Body of pancreas (tissue), 4 donors: ENCODE measurements around the gene VOPP1. TPM values are rescaled to one million over a fixed set of nuclear protein-coding genes. Genes with fewer than 3 reads are reported as not detected.

Experiments
- ATAC-seq: fragments of 150-250 bp; one replicate; pipeline ENCODE4 v1.9.1; 2016
- DNase-seq, 4 donors: peaks; one replicate each; pipeline ENCODE4 v3.0.0-alpha.2; 2019
- H3K27ac ChIP-seq, 4 donors: fragments of 200-600 bp; sonication (generic); 1 replicate in 3 of 4; 2 replicates in 1 of 4; pipeline versions ENCODE4 v1.5.1 to v1.6.1; 2016 to 2019; ENCODE audit warnings: mild to moderate bottlenecking in 1 of 4, mixed read lengths in 1 of 4, moderate library complexity in 1 of 4
- H3K27me3 ChIP-seq, 2 donors: fragments of 200-600 bp; sonication (generic); one replicate each; pipeline ENCODE4 v1.6.0; 2016; ENCODE audit warnings: mild to moderate bottlenecking in 1 of 2
- H3K36me3 ChIP-seq, 2 donors: fragments of 200-600 bp; sonication (generic); replicated peaks in 1 of 2; 2 replicates each; pipeline ENCODE4 v1.5.1; 2016; ENCODE audit warnings: low read depth in 2 of 2; ENCODE audit not compliant: insufficient read depth in 1 of 2
- H3K4me1 ChIP-seq: fragments of 200-600 bp; sonication (generic); one replicate; pipeline ENCODE4 v1.6.0; 2016
- H3K4me3 ChIP-seq, 2 donors: fragments of 200-600 bp; sonication (generic); 1 replicate in 1 of 2; 2 replicates in 1 of 2; pipeline ENCODE4 v1.5.1; 2016 to 2019
- H3K9me3 ChIP-seq, 3 donors: fragments of 200-600 bp; sonication (generic); 1 replicate in 2 of 3; 2 replicates in 1 of 3; pipeline ENCODE4 v1.5.1; 2016
- POLR2A ChIP-seq, 3 donors: fragments of 450-650 bp; IDR thresholded peaks; one replicate each; pipeline ENCODE4 v1.6.1; 2016; ENCODE audit warnings: antibody characterized with exemption in 3 of 3, mild to moderate bottlenecking in 2 of 3
- WGBS, 2 donors: methylation state at CpG; one replicate each; pipeline ENCODE4 v1.1.5; 2017; 5-methylcytosine and 5-hydroxymethylcytosine counted together
- intact Hi-C: fragments of 100-400 bp; cut with DNase I; formaldehyde crosslinking; loops from one replicate; pipeline ENCODE4 v1.15.1; 2023
- total RNA-seq, 2 donors: library from RNA; depleted of rRNA; stranded (reverse); fragments of >200 nt; gene quantifications; one replicate each; pipeline ENCODE4 v1.1.0, GENCODE V29; 2016
- TF ChIP-seq, protein P1 (sequence below), 7 experiments: fragments of 450-650 bp in 4 of 7; fragments of 200-600 bp in 3 of 7; sonication (generic) in 3 of 7; IDR thresholded peaks; one replicate each; pipeline ENCODE4 v1.5.1; 2016 to 2019; ENCODE audit warnings: antibody characterized with exemption in 7 of 7

VOPP1 gene
- total RNA-seq, 2 donors from 2014 or later = 25.1 to 30.6 TPM

DNA sequence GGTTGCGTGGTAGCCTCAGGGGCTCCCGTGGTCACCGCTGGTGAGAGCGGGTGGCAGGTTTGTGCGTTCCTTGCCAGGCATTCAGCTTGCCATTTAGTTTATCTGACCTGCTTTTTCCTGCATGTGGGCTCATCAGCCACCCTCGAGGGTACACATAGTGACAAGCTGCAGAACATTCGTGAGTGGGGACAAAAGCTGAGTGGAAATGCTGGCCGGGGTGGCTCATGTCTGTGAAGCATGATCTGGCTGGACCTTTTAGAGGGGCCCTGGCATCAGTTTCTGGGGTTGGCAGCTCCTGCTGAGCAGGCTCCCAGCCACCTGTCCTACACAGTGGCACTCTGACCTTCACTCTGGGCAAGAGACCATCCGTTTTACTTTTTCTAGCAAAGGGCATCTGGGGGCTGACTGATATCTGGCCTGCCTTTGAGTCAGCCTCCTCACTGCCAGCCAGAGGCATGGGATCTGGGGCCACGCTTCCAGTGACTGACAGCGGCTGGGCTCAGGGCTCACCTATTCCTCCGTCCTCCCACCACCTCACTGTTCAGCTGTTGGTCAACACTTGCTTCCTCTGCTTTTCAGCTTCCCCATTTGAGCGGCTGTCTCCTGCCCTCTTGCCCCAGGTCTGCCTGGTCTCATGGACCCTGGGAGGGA, 132.1 kb downstream of the VOPP1 start:
- no peak for TF ChIP-seq POLR2A (IDR thresholded peaks at IDR 0.05)
- TF ChIP-seq, protein P1, sequence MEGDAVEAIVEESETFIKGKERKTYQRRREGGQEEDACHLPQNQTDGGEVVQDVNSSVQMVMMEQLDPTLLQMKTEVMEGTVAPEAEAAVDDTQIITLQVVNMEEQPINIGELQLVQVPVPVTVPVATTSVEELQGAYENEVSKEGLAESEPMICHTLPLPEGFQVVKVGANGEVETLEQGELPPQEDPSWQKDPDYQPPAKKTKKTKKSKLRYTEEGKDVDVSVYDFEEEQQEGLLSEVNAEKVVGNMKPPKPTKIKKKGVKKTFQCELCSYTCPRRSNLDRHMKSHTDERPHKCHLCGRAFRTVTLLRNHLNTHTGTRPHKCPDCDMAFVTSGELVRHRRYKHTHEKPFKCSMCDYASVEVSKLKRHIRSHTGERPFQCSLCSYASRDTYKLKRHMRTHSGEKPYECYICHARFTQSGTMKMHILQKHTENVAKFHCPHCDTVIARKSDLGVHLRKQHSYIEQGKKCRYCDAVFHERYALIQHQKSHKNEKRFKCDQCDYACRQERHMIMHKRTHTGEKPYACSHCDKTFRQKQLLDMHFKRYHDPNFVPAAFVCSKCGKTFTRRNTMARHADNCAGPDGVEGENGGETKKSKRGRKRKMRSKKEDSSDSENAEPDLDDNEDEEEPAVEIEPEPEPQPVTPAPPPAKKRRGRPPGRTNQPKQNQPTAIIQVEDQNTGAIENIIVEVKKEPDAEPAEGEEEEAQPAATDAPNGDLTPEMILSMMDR (IDR thresholded peaks at IDR 0.05) = no peak
- WGBS, 2 donors = 78 to 80% methylated on average over 11 to 13 of the region's 13 CpGs
- Histone ChIP-seq H3K4me1 (no peaks in the 10 kb centered on the region), H3K27ac (no peak overlapping the region), H3K9me3 (no peaks in the 10 kb centered on the region), H3K36me3 (no peaks in the 10 kb centered on the region), H3K27me3 (no peaks in the 10 kb centered on the region), H3K4me3 (no peak overlapping the region)
- intact Hi-C loops = no loop called here
- DNase-seq = no peak
- ATAC-seq = no peak

DNA sequence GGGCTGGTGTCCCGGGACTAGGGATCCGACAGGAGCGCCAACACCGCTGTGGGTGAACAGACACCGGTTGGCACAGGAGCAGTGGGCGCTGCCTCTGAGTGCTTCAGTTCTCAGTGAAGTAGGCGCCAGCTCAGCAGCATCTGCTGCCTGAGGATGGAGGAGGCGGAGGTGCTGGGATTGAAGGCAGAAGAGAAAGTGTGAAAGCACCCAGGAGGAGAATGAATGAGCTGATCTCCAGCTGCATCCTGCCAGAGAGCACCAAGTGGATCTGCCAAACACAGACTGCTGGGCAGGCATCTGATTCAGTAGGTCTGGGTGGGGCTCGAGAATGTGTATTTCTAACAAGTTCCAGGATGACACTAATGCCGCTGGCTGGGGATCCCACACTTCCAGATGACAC, 132.7 kb downstream of the VOPP1 start:
- Histone ChIP-seq H3K4me3 (no peak overlapping the region), H3K4me1 (no peaks in the 10 kb centered on the region), H3K27me3 (no peaks in the 10 kb centered on the region), H3K36me3 (no peaks in the 10 kb centered on the region), H3K9me3 (no peaks in the 10 kb centered on the region), H3K27ac (no peak overlapping the region)
- intact Hi-C loops = no loop called here
- 80% methylated on average over 10 of the region's 10 CpGs for WGBS, 2 donors
- DNase-seq (no peak), ATAC-seq (no peak)
- TF ChIP-seq, protein P1 (IDR thresholded peaks at IDR 0.05) = no peak
- TF ChIP-seq POLR2A (IDR thresholded peaks at IDR 0.05) = no peak

DNA sequence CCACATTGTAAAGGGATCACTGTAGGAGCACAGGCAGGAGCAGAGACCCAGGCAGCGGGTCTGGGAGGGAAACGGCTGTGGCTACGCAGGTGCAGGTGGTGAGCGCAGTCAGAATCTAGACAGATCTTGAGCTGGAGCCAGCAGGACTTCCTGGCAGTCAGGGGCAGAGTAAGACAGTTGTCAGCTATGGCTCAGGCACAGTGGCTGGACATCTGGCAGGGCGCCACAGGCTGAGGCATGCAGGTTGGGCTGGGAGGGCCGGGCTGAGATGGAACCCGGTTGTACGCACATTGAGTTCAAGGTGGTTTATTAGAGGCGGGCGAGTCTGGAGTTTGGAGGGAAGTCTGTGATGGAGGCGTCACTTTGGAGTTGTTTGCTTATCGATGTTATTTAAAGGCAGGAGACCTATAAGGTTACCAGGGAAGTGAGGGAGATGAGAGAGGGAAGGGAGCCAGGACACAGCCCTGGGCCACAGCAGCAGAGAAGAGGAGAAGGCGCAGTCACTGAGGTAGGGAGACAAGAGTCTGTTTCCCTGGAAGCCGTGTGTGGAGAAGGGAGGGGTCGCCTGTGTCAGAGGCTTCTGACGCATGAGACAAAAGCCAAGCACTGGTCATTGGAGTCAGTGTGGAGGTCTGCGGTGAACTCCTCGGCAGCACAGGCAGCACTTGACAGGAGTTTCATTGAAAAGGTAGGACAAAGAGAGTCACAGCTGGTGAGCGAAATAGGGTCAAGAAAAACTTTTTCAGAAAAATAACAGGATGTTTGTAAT, 133.4 kb downstream of the VOPP1 start:
- WGBS, 2 donors = 63 to 72% methylated on average over 19 of the region's 19 CpGs
- DNase-seq = peak in 2 of 4 donors; percentile 36 to 50

DNA sequence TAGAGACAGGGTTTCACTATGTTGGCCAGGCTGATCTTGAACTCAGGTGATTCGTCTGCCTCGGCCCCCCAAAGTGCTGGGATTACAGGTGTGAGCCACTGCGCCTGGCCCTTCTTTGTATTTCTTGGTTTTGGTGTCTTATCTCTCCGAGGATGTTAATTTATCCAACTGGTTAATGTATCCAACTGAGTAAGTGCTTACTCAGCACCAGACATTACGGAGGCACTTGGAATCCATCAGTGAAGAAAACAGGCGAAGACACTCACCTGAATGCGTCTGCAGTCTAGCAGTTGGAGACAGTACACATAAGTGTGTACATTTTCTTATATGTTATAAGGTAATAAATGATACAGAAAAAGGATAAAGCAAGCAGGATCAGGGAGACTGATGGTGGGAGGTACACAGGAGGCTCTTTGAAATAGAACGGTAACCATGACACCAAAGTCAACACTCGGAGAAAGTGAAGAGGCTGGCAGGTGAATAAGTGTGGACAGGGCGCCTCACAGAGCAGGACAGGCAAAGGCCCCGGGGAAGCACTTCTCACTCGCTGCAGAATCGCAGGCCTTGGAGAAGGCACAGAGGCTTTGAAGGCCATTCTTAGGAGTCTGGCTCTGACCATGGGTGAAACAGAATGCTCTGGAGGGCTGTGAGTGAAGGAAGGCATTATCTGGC, 134.1 kb downstream of the VOPP1 start:
- Histone ChIP-seq H3K9me3 (no peaks in the 10 kb centered on the region), H3K27ac (no peak overlapping the region), H3K36me3 (no peaks in the 10 kb centered on the region), H3K4me1 (no peaks in the 10 kb centered on the region), H3K4me3 (no peak overlapping the region), H3K27me3 (no peaks in the 10 kb centered on the region)
- TF ChIP-seq, protein P1 (IDR thresholded peaks at IDR 0.05) = no peak
- no peak for TF ChIP-seq POLR2A (IDR thresholded peaks at IDR 0.05)
- intact Hi-C loops = no loop called here
- no peak for DNase-seq
- 79 to 85% methylated on average over 13 of the region's 13 CpGs for WGBS, 2 donors
- ATAC-seq = no peak

More for the DNA sequence above, 133.4 kb downstream of the VOPP1 start:
- no peak for TF ChIP-seq POLR2A (IDR thresholded peaks at IDR 0.05)
- TF ChIP-seq, protein P1 (IDR thresholded peaks at IDR 0.05) = no peak
- Histone ChIP-seq H3K9me3 (no peaks in the 10 kb centered on the region), H3K27me3 (no peaks in the 10 kb centered on the region), H3K4me1 (no peaks in the 10 kb centered on the region), H3K36me3 (no peaks in the 10 kb centered on the region), H3K4me3 (no peak overlapping the region), H3K27ac (no peak overlapping the region)
- ATAC-seq = no peak
- intact Hi-C loops = no loop called here
